ENCODE data around the gene SPECC1. TPM values are rescaled to one million over a fixed set of nuclear protein-coding genes. Genes with fewer than 3 reads are reported as not detected.
"Not testable (repeated sequence)": the region's sequence is repeated elsewhere in the genome, so short reads cannot be mapped to it uniquely, and the experiment has no call there.

SPECC1 gene
- total RNA-seq, 1 experiment from 2014 or later: 43.5 TPM

- no peak for TF ChIP-seq ZBTB33 (IDR thresholded peaks at IDR 0.05; ENCODE audit: extremely low read depth, insufficient replicate concordance, low read length)
- no peak for TF ChIP-seq ELF1 (IDR thresholded peaks at IDR 0.05; ENCODE audit: borderline replicate concordance, low read depth)
- peak; percentile 5; the same call in 1 of the 2 replicates for TF ChIP-seq CBX3 (IDR thresholded peaks at IDR 0.05; ENCODE audit: low read depth)
These were observed at the start of gene SPECC1 (continued) for GRCh38 chr17:20009302-20010098.

- H4K20me1 ChIP-seq (ENCODE audit: insufficient read depth); H2AFZ ChIP-seq (ENCODE audit: low read depth, low read length, poor library complexity, severe bottlenecking); H3K9ac ChIP-seq (ENCODE audit: low read length); H3K27ac ChIP-seq (ENCODE audit: low read depth, low read length); RAD21 ChIA-PET (ENCODE audit: low non-redundant PET in 1 of 2, low total read pairs in 2 of 2, uncharacterized antibody in 2 of 2, unreplicated experiment in 2 of 2); H3K27me3 ChIP-seq (ENCODE audit: insufficient read depth, low read length); H3K4me3 ChIP-seq (replicated peaks in 1 of 2; ENCODE audit: low read depth in 1 of 2, low read length in 2 of 2); H3K9me2 ChIP-seq (ENCODE audit: insufficient read depth); DNase-seq (ENCODE audit: low read depth, low spot score); CTCF ChIA-PET; BruUV-seq (replicated peaks); H3K4me2 ChIP-seq (ENCODE audit: low read length); ATAC-seq; H3K9me3 ChIP-seq (ENCODE audit: control insufficient read depth in 1 of 2, insufficient read depth in 1 of 2, low read depth in 1 of 2, low read length in 2 of 2); POLR2A ChIA-PET; intact Hi-C loops (cut with micrococcal nuclease): not testable (repeated sequence)
- Histone ChIP-seq H3K79me2 (ENCODE audit: insufficient read depth, low read length) (peaks cover 88% of the 10 kb centered on the region), H3K4me1 (ENCODE audit: control insufficient read depth in 1 of 2, insufficient read depth in 2 of 2, low read length in 2 of 2) (peaks cover 10 to 14% of the 10 kb centered on the region in 2 experiments), H3K36me3 (ENCODE audit: control insufficient read depth in 1 of 2, insufficient read depth in 2 of 2, low read length in 2 of 2) (peaks cover 16 to 48% of the 10 kb centered on the region in 2 experiments; a peak in 3 of 4 replicates)
These were observed 46.2 kb upstream of the SPECC1 start for GRCh38 chr17:19962954-19963353.

- Histone ChIP-seq H4K20me1 (ENCODE audit: insufficient read depth) (no peaks in the 10 kb centered on the region), H3K4me3 (replicated peaks in 1 of 2; ENCODE audit: low read depth in 1 of 2, low read length in 2 of 2) (no peak overlapping the region), H3K4me1 (ENCODE audit: control insufficient read depth in 1 of 2, insufficient read depth in 2 of 2, low read length in 2 of 2) (peaks cover 3 to 13% of the 10 kb centered on the region in 2 experiments), H3K79me2 (ENCODE audit: insufficient read depth, low read length) (peaks cover 93% of the 10 kb centered on the region), H2AFZ (ENCODE audit: low read depth, low read length, poor library complexity, severe bottlenecking) (no peak overlapping the region), H3K36me3 (ENCODE audit: control insufficient read depth in 1 of 2, insufficient read depth in 2 of 2, low read length in 2 of 2) (peaks cover 5 to 7% of the 10 kb centered on the region in 2 experiments; a peak in 2 of 4 replicates), H3K9ac (ENCODE audit: low read length) (no peak overlapping the region), H3K27ac (ENCODE audit: low read depth, low read length) (no peak overlapping the region), H3K27me3 (ENCODE audit: insufficient read depth, low read length) (no peaks in the 10 kb centered on the region), H3K9me3 (ENCODE audit: control insufficient read depth in 1 of 2, insufficient read depth in 1 of 2, low read depth in 1 of 2, low read length in 2 of 2) (no peaks in the 10 kb centered on the region), H3K4me2 (ENCODE audit: low read length) (no peak overlapping the region), H3K9me2 (ENCODE audit: insufficient read depth) (no peaks in the 10 kb centered on the region)
- CTCF ChIA-PET: no interaction called here
- no TSS peak for BruUV-seq (replicated peaks)
- ATAC-seq (no peak), DNase-seq (ENCODE audit: low read depth, low spot score) (no peak)
- no peak for TF ChIP-seq ZBTB33 (IDR thresholded peaks at IDR 0.05; ENCODE audit: extremely low read depth, insufficient replicate concordance, low read length)
- TF ChIP-seq SP1 (IDR thresholded peaks at IDR 0.05; ENCODE audit: low read depth): no peak
- no peak for TF ChIP-seq CTCF (IDR thresholded peaks at IDR 0.05 in 2 of 3, conservative IDR thresholded peaks at IDR 0.05 in 1 of 3; ENCODE audit: borderline replicate concordance in 1 of 3, insufficient read depth in 1 of 3, low read depth in 2 of 3, low read length in 2 of 3)
- TF ChIP-seq ATF3 (IDR thresholded peaks at IDR 0.05): no peak
- TF ChIP-seq TCF7L2 (IDR thresholded peaks at IDR 0.05; ENCODE audit: borderline replicate concordance, extremely low read depth, insufficient read depth, insufficient read length): no peak
- POLR2A ChIA-PET: no interaction called here
- intact Hi-C loops (cut with micrococcal nuclease): no loop called here
- RAD21 ChIA-PET (ENCODE audit: low non-redundant PET in 1 of 2, low total read pairs in 2 of 2, uncharacterized antibody in 2 of 2, unreplicated experiment in 2 of 2): no interaction called here
These were observed 36.0 kb upstream of the SPECC1 start for GRCh38 chr17:19973156-19973555.

All from HCT116 (cell line).